Mesendoderm (in vitro differentiated cells): ENCODE data around the gene RIC8A.

Experiments used
- DNase-seq: peaks from one replicate; pipeline ENCODE4 v3.0.0; 2013
- H2AK5ac ChIP-seq: 2 replicates; pipeline ENCODE4 v1.6.1; 2013; ENCODE audit warnings: low read length, inconsistent platforms
- H2BK120ac ChIP-seq: 2 replicates; pipeline ENCODE4 v1.6.1; 2013; ENCODE audit warnings: low read depth, mild to moderate bottlenecking, low read length, moderate library complexity, mixed read lengths
- H2BK15ac ChIP-seq: replicated peaks from 2 replicates; pipeline ENCODE4 v1.6.1; 2013; ENCODE audit warnings: low read depth, mild to moderate bottlenecking, moderate library complexity
- H2BK5ac ChIP-seq: 2 replicates; pipeline ENCODE4 v1.6.1; 2013; ENCODE audit warnings: low read length, inconsistent platforms
- H3K18ac ChIP-seq: 2 replicates; pipeline ENCODE4 v1.6.1; 2013; ENCODE audit warnings: mild to moderate bottlenecking, low read length, mixed read lengths
- H3K23ac ChIP-seq: one replicate; pipeline ENCODE4 v1.6.1; 2013; ENCODE audit warnings: low read length
- H3K27ac ChIP-seq: 2 replicates; pipeline ENCODE4 v1.5.1; 2013; ENCODE audit warnings: low read depth, mild to moderate bottlenecking, inconsistent platforms, low read length, moderate library complexity
- H3K27me3 ChIP-seq: 2 replicates; pipeline ENCODE4 v1.6.1; 2013; ENCODE audit warnings: low read length, control low read depth, mild to moderate bottlenecking, inconsistent platforms; ENCODE audit not compliant: insufficient read depth, poor library complexity
- H3K36me3 ChIP-seq: 2 replicates; pipeline ENCODE4 v1.6.1; 2013; ENCODE audit warnings: low read length, inconsistent platforms; ENCODE audit not compliant: control insufficient read depth, insufficient read depth
- H3K4ac ChIP-seq: one replicate; pipeline ENCODE4 v1.6.1; 2013; ENCODE audit warnings: low read depth, mild to moderate bottlenecking, low read length, moderate library complexity
- H3K4me1 ChIP-seq: 2 replicates; pipeline ENCODE4 v1.6.1; 2013; ENCODE audit warnings: low read depth, low read length, inconsistent platforms; ENCODE audit not compliant: control insufficient read depth
- H3K4me2 ChIP-seq: 2 replicates; pipeline ENCODE4 v1.6.1; 2013; ENCODE audit warnings: low read length
- H3K4me3 ChIP-seq: 2 replicates; pipeline ENCODE4 v1.5.1; 2013; ENCODE audit warnings: mild to moderate bottlenecking, low read length
- H3K56ac ChIP-seq: one replicate; pipeline ENCODE4 v1.6.1; 2013; ENCODE audit warnings: low read length
- H3K79me1 ChIP-seq: 2 replicates; pipeline ENCODE4 v1.6.1; 2013; ENCODE audit warnings: low read length, inconsistent platforms
- H3K79me2 ChIP-seq: 2 replicates; pipeline ENCODE4 v1.6.1; 2013; ENCODE audit warnings: mild to moderate bottlenecking, low read length; ENCODE audit not compliant: control insufficient read depth, insufficient read depth
- H3K9ac ChIP-seq: 2 replicates; pipeline ENCODE4 v1.6.1; 2013; ENCODE audit warnings: low read length, inconsistent platforms
- H4K5ac ChIP-seq: one replicate; pipeline ENCODE4 v1.6.1; 2013; ENCODE audit warnings: low read length
- H4K8ac ChIP-seq: one replicate; pipeline ENCODE4 v1.6.1; 2013; ENCODE audit warnings: low read depth, mild to moderate bottlenecking, control low read depth, low read length, moderate library complexity
- WGBS: extraction: QIAGEN DNeasy Blood & Tissue Kit; methylation state at CpG from one replicate; pipeline ENCODE4 v1.1.7; 2013; ENCODE audit warnings: low lambda C conversion rate, missing lambda C conversion rate; ENCODE audit not compliant: insufficient coverage; ENCODE audit errors: extremely low coverage; 5-methylcytosine and 5-hydroxymethylcytosine counted together

RIC8A gene

DNA sequence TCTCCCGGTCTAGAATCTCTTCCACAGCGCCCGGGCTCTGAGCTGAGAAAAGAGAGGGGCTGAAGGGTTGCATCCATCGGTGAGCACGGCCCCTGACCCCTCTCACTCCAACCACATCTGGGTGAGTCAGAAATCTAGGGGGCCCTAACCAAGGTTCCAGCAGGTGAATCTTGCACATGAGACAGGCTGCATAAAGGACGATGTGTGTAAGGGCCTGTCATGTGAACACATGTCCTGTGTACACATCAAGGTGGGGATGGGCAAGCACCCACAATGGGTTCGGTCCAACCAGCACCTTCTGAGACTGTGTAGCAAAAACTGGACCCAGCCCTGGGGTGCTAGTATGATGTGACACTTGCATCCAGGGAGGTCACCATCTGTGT lies 1.5 kb upstream of the RIC8A start:
- no peak overlapping the region for H3K27ac ChIP-seq
- H3K4me2 ChIP-seq = peak overlapping the region; percentile 96
- H3K79me1 ChIP-seq = peaks cover 48% of the 10 kb centered on the region
- H2BK15ac ChIP-seq = no peak overlapping the region
- peaks cover 39% of the 10 kb centered on the region for H3K79me2 ChIP-seq
- H3K4me3 ChIP-seq = no peak overlapping the region
- no peak overlapping the region for H3K4ac ChIP-seq
- peak overlapping the region; percentile 93 for H3K9ac ChIP-seq
- H4K8ac ChIP-seq = no peak overlapping the region
- peak overlapping the region; percentile 98 for H3K56ac ChIP-seq
- no peak overlapping the region for H2BK5ac ChIP-seq
- WGBS = no CpG with 5 or more reads among the region's 7 CpGs
- no peak overlapping the region for H2AK5ac ChIP-seq
- peaks cover 12% of the 10 kb centered on the region for H3K4me1 ChIP-seq
- H2BK120ac ChIP-seq = no peak overlapping the region
- no peak overlapping the region for H3K23ac ChIP-seq
- no peaks in the 10 kb centered on the region for H3K27me3 ChIP-seq
- H4K5ac ChIP-seq = no peak overlapping the region
- H3K18ac ChIP-seq = no peak overlapping the region
- peaks cover 4% of the 10 kb centered on the region for H3K36me3 ChIP-seq
- DNase-seq = no peak

- no peak overlapping the region for H2BK120ac ChIP-seq
- peak overlapping the region; percentile 98 for H3K56ac ChIP-seq
- peak overlapping the region; percentile 88 for H3K4ac ChIP-seq
- H3K23ac ChIP-seq = peak overlapping the region; percentile 48
- H3K27me3 ChIP-seq = no peaks in the 10 kb centered on the region
- no peak overlapping the region for H4K8ac ChIP-seq
- no peak overlapping the region for H2BK5ac ChIP-seq
- H2AK5ac ChIP-seq = peak overlapping the region; percentile 58
- H2BK15ac ChIP-seq = no peak overlapping the region
- no CpG with 5 or more reads among the region's 39 CpGs for WGBS
- H3K79me1 ChIP-seq = peaks cover 52% of the 10 kb centered on the region
- peak overlapping the region; percentile 95 for H3K4me3 ChIP-seq
- H3K79me2 ChIP-seq = peaks cover 39% of the 10 kb centered on the region
- no peak overlapping the region for H4K5ac ChIP-seq
- DNase-seq = peak; percentile 16
- peak overlapping the region; percentile 46 for H3K27ac ChIP-seq
- H3K36me3 ChIP-seq = peaks cover 7% of the 10 kb centered on the region
- peaks cover 12% of the 10 kb centered on the region for H3K4me1 ChIP-seq
- peak overlapping the region; percentile 96 for H3K4me2 ChIP-seq
- H3K18ac ChIP-seq = peak overlapping the region; percentile 11
- H3K9ac ChIP-seq = peak overlapping the region; percentile 93
Observed at GRCh38 chr11:206526-207207, 841 bp upstream of the RIC8A start.

- H3K79me2 ChIP-seq = peaks cover 39% of the 10 kb centered on the region
- H3K23ac ChIP-seq = peak overlapping the region; percentile 99
- no peak overlapping the region for H2BK15ac ChIP-seq
- peaks cover 54% of the 10 kb centered on the region for H3K79me1 ChIP-seq
- H3K18ac ChIP-seq = peak overlapping the region; percentile 75
- no peak for DNase-seq
- H3K56ac ChIP-seq = peak overlapping the region; percentile 100
- peaks cover 12% of the 10 kb centered on the region for H3K36me3 ChIP-seq
- peaks cover 12% of the 10 kb centered on the region for H3K4me1 ChIP-seq
- peak overlapping the region; percentile 10 for H2AK5ac ChIP-seq
- no peak overlapping the region for H2BK120ac ChIP-seq
- H2BK5ac ChIP-seq = peak overlapping the region; percentile 61
- WGBS = no CpG with 5 or more reads among the region's 27 CpGs
- H4K5ac ChIP-seq = peak overlapping the region; percentile 69
- peak overlapping the region; percentile 94 for H3K27ac ChIP-seq
- peak overlapping the region; percentile 87 for H3K4ac ChIP-seq
- no peaks in the 10 kb centered on the region for H3K27me3 ChIP-seq
- peak overlapping the region; percentile 99 for H3K4me2 ChIP-seq
- no peak overlapping the region for H4K8ac ChIP-seq
- H3K4me3 ChIP-seq = peak overlapping the region; percentile 97
- H3K9ac ChIP-seq = peak overlapping the region; percentile 100
Observed at GRCh38 chr11:207863-208180, 314 bp downstream of the RIC8A start.

DNA sequence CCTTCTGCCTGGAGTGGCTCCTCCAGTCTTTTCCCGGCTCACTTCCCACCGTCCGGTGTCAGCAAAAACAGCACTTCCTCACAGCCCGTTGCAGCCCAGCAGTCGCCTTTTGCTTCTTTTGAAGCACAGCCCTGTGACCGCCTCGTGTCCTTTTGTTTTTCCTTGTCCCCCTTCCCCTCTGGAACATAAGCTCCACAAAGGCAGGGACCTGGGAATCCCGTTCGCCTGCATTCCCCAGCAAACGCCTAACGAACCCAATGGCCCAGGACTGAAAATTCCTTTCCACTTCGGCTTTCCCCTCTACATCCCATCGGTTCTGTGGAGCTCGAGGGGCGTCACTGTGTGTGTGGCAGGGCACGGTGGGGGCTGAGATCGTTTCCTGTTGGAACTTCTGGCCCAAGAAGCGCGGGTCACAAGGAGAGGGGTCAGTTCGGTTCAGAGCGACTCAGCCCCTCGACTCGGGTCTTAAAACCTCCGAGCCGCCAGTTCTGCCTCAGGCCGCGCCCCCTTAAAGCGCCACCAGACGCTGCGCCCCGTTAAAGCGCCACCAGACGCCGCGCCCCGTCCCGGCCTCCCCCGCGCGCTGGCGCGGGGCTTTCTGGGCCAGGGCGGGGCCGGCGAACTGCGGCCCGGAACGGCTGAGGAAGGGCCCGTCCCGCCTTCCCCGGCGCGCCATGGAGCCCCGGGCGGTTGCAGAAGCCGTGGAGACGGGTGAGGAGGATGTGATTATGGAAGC lies 841 bp downstream of the RIC8A start:
- Histone ChIP-seq H3K56ac (peak overlapping the region; percentile 100), H2BK120ac (peak overlapping the region; percentile 7), H3K27me3 (no peaks in the 10 kb centered on the region), H3K9ac (peak overlapping the region; percentile 100), H3K4ac (peak overlapping the region; percentile 87), H3K4me2 (peak overlapping the region; percentile 99), H3K4me3 (peak overlapping the region; percentile 97), H2AK5ac (peak overlapping the region; percentile 10), H3K18ac (peak overlapping the region; percentile 75), H2BK15ac (no peak overlapping the region), H4K8ac (no peak overlapping the region), H3K23ac (peak overlapping the region; percentile 99), H3K79me2 (peaks cover 39% of the 10 kb centered on the region), H3K79me1 (peaks cover 55% of the 10 kb centered on the region), H3K36me3 (peaks cover 18% of the 10 kb centered on the region), H3K4me1 (peaks cover 12% of the 10 kb centered on the region), H2BK5ac (peak overlapping the region; percentile 61), H4K5ac (no peak overlapping the region), H3K27ac (peak overlapping the region; percentile 94)
- no CpG with 5 or more reads among the region's 57 CpGs for WGBS
- peak; percentile 82 for DNase-seq

DNA sequence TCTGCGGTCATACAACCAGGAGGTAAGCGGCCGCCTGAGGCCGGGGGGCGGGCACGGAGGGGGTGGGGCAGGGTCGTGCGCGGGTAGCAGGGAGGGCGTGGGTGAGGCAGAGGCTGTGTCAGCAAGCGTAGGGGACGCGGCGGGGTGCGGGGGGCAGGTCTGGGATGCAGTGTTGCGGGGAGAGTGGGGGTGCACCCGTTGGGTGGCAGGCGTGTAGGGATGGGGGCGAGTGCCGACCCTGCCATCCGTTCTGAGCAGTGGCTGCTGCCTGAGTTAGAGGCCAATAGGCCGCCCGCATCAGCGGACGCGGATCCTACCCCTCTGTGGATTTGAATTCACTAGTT lies 1.4 kb downstream of the RIC8A start:
- DNase-seq = no peak
- H4K5ac ChIP-seq = no peak overlapping the region
- H3K27me3 ChIP-seq = no peaks in the 10 kb centered on the region
- peak overlapping the region; percentile 49 for H3K4ac ChIP-seq
- no CpG with 5 or more reads among the region's 26 CpGs for WGBS
- H3K9ac ChIP-seq = peak overlapping the region; percentile 100
- H3K4me1 ChIP-seq = peaks cover 12% of the 10 kb centered on the region
- H3K79me2 ChIP-seq = peaks cover 39% of the 10 kb centered on the region
- H2BK5ac ChIP-seq = no peak overlapping the region
- H3K23ac ChIP-seq = no peak overlapping the region
- peaks cover 54% of the 10 kb centered on the region for H3K79me1 ChIP-seq
- H2BK15ac ChIP-seq = no peak overlapping the region
- no peak overlapping the region for H4K8ac ChIP-seq
- H2AK5ac ChIP-seq = peak overlapping the region; percentile 78
- peak overlapping the region; percentile 31 for H3K18ac ChIP-seq
- peak overlapping the region; percentile 7 for H2BK120ac ChIP-seq
- peak overlapping the region; percentile 40 for H3K27ac ChIP-seq
- H3K36me3 ChIP-seq = peaks cover 18% of the 10 kb centered on the region
- peak overlapping the region; percentile 99 for H3K56ac ChIP-seq
- peak overlapping the region; percentile 77 for H3K4me3 ChIP-seq
- peak overlapping the region; percentile 97 for H3K4me2 ChIP-seq
